Measurements from ENCODE around the gene B4GALNT4. TPM values are rescaled to one million over a fixed set of nuclear protein-coding genes. Genes with fewer than 3 reads are reported as not detected.

B4GALNT4 gene
- total RNA-seq, 4 donors from 2014 or later: not detected

GRCh38 chr11:325796-326591, 43.3 kb upstream of the B4GALNT4 start:
- in situ Hi-C loops (cut with MboI; ENCODE audit: low sequenced_read_pairs in 4 of 4): no loop called here
- no peak for ATAC-seq
- H3K9me3 ChIP-seq: no peaks in the 10 kb centered on the region
- TF ChIP-seq POLR2A (IDR thresholded peaks at IDR 0.05): no peak
- TF ChIP-seq, protein P1, sequence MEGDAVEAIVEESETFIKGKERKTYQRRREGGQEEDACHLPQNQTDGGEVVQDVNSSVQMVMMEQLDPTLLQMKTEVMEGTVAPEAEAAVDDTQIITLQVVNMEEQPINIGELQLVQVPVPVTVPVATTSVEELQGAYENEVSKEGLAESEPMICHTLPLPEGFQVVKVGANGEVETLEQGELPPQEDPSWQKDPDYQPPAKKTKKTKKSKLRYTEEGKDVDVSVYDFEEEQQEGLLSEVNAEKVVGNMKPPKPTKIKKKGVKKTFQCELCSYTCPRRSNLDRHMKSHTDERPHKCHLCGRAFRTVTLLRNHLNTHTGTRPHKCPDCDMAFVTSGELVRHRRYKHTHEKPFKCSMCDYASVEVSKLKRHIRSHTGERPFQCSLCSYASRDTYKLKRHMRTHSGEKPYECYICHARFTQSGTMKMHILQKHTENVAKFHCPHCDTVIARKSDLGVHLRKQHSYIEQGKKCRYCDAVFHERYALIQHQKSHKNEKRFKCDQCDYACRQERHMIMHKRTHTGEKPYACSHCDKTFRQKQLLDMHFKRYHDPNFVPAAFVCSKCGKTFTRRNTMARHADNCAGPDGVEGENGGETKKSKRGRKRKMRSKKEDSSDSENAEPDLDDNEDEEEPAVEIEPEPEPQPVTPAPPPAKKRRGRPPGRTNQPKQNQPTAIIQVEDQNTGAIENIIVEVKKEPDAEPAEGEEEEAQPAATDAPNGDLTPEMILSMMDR (IDR thresholded peaks at IDR 0.05 in 4 of 5, conservative IDR thresholded peaks at IDR 0.05 in 1 of 5): no peak
- H3K4me3 ChIP-seq: no peak overlapping the region
- H3K27ac ChIP-seq: peak overlapping the region; percentile 79 to 89 (median 84)
- no peaks in the 10 kb centered on the region for H3K36me3 ChIP-seq
- intact Hi-C loops (cut with DNase I; ENCODE audit: low total_unique reads): no loop called here
- no peaks in the 10 kb centered on the region for H3K27me3 ChIP-seq
- DNase-seq: no peak
- peaks cover 18 to 33% of the 10 kb centered on the region in 2 donors for H3K4me1 ChIP-seq

DNA sequence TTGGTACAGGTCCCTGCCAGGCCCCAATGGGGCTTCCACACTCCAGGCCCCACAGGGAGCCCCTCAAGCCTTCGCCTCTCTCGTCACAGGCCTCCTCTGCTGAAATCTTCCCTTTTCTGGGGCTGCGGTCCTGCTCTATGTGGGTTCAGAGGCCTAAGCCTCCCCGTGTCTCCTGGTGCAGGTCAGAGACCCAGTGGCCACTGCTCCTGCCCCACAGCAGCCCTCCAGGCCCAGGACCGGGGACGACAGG, 42.8 kb upstream of the B4GALNT4 start:
- in situ Hi-C loops (cut with MboI; ENCODE audit: low sequenced_read_pairs in 4 of 4): no loop called here

GRCh38 chr11:326842-327580, 42.3 kb upstream of the B4GALNT4 start:
- no peaks in the 10 kb centered on the region for H3K9me3 ChIP-seq
- peak; percentile 60 to 69 for DNase-seq
- peak overlapping the region in 3 of 4 donors; percentile 6 to 23 (median 15) for H3K4me3 ChIP-seq
- intact Hi-C loops (cut with DNase I; ENCODE audit: low total_unique reads) (no loop called here), in situ Hi-C loops (cut with MboI; ENCODE audit: low sequenced_read_pairs in 4 of 4) (no loop called here)
- no peaks in the 10 kb centered on the region for H3K36me3 ChIP-seq
- no peaks in the 10 kb centered on the region for H3K27me3 ChIP-seq
- ATAC-seq: peak; percentile 71 to 82
- TF ChIP-seq, protein P1 (IDR thresholded peaks at IDR 0.05 in 4 of 5, conservative IDR thresholded peaks at IDR 0.05 in 1 of 5): no peak
- TF ChIP-seq POLR2A (IDR thresholded peaks at IDR 0.05): peak in 1 of 2 donors; percentile 35
- peak overlapping the region; percentile 79 to 89 (median 84) for H3K27ac ChIP-seq
- peaks cover 18 to 33% of the 10 kb centered on the region in 2 donors for H3K4me1 ChIP-seq

More for the DNA sequence above, 42.8 kb upstream of the B4GALNT4 start:
- TF ChIP-seq POLR2A (IDR thresholded peaks at IDR 0.05): no peak
- TF ChIP-seq, protein P1 (IDR thresholded peaks at IDR 0.05 in 4 of 5, conservative IDR thresholded peaks at IDR 0.05 in 1 of 5): no peak
- no peaks in the 10 kb centered on the region for H3K9me3 ChIP-seq
- ATAC-seq (peak in 1 of 2 donors; percentile 21), DNase-seq (no peak)
- peak overlapping the region; percentile 79 to 89 (median 84) for H3K27ac ChIP-seq
- intact Hi-C loops (cut with DNase I; ENCODE audit: low total_unique reads): no loop called here
- no peaks in the 10 kb centered on the region for H3K27me3 ChIP-seq
- peak overlapping the region in 1 of 4 donors; percentile 6 for H3K4me3 ChIP-seq
- H3K4me1 ChIP-seq: peaks cover 18 to 33% of the 10 kb centered on the region in 2 donors
- no peaks in the 10 kb centered on the region for H3K36me3 ChIP-seq

- Histone ChIP-seq H3K4me3 (peak overlapping the region in 2 of 4 donors; percentile 6 to 23), H3K27me3 (no peaks in the 10 kb centered on the region), H3K36me3 (no peaks in the 10 kb centered on the region), H3K4me1 (peaks cover 18 to 33% of the 10 kb centered on the region in 2 donors), H3K9me3 (no peaks in the 10 kb centered on the region), H3K27ac (peak overlapping the region; percentile 79 to 89 (median 84))
- no peak for TF ChIP-seq POLR2A (IDR thresholded peaks at IDR 0.05)
- TF ChIP-seq, protein P1 (IDR thresholded peaks at IDR 0.05 in 4 of 5, conservative IDR thresholded peaks at IDR 0.05 in 1 of 5): no peak
- intact Hi-C loops (cut with DNase I; ENCODE audit: low total_unique reads) (no loop called here), in situ Hi-C loops (cut with MboI; ENCODE audit: low sequenced_read_pairs in 4 of 4) (no loop called here)
- DNase-seq (no peak), ATAC-seq (no peak)
Observed at GRCh38 chr11:327581-327923, 41.7 kb upstream of the B4GALNT4 start.

Measured in gastrocnemius medialis (tissue), 4 donors.